Liver (tissue), 3 donors: ENCODE results near the gene VASH1.

ENCODE experiments used
- JUND ChIP-seq, 2 donors: IDR thresholded peaks; 2 replicates each; pipeline ENCODE4 v1.6.1; 2016; ENCODE audit warnings: antibody characterized with exemption in 2 of 2
- TAF1 ChIP-seq: conservative IDR thresholded peaks from 2 replicates; pipeline ENCODE4 v1.6.1; 2016; ENCODE audit warnings: antibody characterized with exemption, mild to moderate bottlenecking
- TF ChIP-seq, protein P1 (sequence below): fragments of 150-350 bp; IDR thresholded peaks from 2 replicates; pipeline ENCODE4 v1.5.1; 2017; ENCODE audit warnings: improper control_type of control experiment, low read depth, low read length; ENCODE audit not compliant: missing input control
- TF ChIP-seq, protein P2 (sequence below): IDR thresholded peaks from 2 replicates; pipeline ENCODE4 v1.6.1; 2016; ENCODE audit warnings: antibody characterized with exemption, mild to moderate bottlenecking
- TF ChIP-seq, protein P3 (sequence below): IDR thresholded peaks from 2 replicates; pipeline ENCODE4 v1.6.1; 2016; ENCODE audit warnings: antibody characterized with exemption
- donor health status: healthy.
- donor health status: healthy.

DNA sequence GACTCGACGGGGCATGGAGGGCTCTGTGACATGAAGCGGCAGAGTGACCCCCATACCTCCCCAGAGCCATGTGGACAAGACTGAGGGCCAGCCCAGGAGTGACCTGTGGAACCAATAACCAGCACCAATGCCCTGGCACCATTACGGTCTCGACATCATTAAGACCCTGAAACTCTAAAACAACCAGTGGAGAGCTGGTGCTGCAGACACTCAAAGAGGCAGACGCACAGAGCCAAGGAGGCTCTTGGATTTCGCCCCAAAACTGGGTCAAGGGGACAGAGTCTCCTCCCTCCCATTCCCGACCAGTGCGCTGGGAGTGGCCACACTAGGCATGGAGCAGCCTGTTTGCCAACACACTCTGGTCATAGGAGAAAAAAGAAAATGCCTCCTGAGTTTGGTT lies 41.6 kb upstream of the VASH1 start:
- TF ChIP-seq TAF1 = no peak
- TF ChIP-seq, protein P1, sequence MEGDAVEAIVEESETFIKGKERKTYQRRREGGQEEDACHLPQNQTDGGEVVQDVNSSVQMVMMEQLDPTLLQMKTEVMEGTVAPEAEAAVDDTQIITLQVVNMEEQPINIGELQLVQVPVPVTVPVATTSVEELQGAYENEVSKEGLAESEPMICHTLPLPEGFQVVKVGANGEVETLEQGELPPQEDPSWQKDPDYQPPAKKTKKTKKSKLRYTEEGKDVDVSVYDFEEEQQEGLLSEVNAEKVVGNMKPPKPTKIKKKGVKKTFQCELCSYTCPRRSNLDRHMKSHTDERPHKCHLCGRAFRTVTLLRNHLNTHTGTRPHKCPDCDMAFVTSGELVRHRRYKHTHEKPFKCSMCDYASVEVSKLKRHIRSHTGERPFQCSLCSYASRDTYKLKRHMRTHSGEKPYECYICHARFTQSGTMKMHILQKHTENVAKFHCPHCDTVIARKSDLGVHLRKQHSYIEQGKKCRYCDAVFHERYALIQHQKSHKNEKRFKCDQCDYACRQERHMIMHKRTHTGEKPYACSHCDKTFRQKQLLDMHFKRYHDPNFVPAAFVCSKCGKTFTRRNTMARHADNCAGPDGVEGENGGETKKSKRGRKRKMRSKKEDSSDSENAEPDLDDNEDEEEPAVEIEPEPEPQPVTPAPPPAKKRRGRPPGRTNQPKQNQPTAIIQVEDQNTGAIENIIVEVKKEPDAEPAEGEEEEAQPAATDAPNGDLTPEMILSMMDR = no peak
- TF ChIP-seq JUND (IDR thresholded peaks at IDR 0.05) = no peak
- TF ChIP-seq, protein P2, sequence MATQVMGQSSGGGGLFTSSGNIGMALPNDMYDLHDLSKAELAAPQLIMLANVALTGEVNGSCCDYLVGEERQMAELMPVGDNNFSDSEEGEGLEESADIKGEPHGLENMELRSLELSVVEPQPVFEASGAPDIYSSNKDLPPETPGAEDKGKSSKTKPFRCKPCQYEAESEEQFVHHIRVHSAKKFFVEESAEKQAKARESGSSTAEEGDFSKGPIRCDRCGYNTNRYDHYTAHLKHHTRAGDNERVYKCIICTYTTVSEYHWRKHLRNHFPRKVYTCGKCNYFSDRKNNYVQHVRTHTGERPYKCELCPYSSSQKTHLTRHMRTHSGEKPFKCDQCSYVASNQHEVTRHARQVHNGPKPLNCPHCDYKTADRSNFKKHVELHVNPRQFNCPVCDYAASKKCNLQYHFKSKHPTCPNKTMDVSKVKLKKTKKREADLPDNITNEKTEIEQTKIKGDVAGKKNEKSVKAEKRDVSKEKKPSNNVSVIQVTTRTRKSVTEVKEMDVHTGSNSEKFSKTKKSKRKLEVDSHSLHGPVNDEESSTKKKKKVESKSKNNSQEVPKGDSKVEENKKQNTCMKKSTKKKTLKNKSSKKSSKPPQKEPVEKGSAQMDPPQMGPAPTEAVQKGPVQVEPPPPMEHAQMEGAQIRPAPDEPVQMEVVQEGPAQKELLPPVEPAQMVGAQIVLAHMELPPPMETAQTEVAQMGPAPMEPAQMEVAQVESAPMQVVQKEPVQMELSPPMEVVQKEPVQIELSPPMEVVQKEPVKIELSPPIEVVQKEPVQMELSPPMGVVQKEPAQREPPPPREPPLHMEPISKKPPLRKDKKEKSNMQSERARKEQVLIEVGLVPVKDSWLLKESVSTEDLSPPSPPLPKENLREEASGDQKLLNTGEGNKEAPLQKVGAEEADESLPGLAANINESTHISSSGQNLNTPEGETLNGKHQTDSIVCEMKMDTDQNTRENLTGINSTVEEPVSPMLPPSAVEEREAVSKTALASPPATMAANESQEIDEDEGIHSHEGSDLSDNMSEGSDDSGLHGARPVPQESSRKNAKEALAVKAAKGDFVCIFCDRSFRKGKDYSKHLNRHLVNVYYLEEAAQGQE = no peak
- TF ChIP-seq, protein P3, sequence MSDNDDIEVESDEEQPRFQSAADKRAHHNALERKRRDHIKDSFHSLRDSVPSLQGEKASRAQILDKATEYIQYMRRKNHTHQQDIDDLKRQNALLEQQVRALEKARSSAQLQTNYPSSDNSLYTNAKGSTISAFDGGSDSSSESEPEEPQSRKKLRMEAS = no peak
